Sigmoid colon (tissue), 4 donors: ENCODE data around the gene HBG1.

Experiments
- POLR2AphosphoS5 ChIP-seq, 4 donors: sonication (generic); formaldehyde crosslinking; IDR thresholded peaks; one replicate each; pipeline ENCODE4 v1.6.1; 2017; ENCODE audit warnings: antibody characterized with exemption in 4 of 4
- TF ChIP-seq, protein P1 (sequence below), 4 experiments: fragments of 450-650 bp in 3 of 4; fragments of 200-600 bp in 1 of 4; IDR thresholded peaks; one replicate each; pipeline ENCODE4 v1.5.1; 2016 to 2019; ENCODE audit warnings: antibody characterized with exemption in 4 of 4, mild to moderate bottlenecking in 3 of 4, moderate library complexity in 2 of 4

DNA sequence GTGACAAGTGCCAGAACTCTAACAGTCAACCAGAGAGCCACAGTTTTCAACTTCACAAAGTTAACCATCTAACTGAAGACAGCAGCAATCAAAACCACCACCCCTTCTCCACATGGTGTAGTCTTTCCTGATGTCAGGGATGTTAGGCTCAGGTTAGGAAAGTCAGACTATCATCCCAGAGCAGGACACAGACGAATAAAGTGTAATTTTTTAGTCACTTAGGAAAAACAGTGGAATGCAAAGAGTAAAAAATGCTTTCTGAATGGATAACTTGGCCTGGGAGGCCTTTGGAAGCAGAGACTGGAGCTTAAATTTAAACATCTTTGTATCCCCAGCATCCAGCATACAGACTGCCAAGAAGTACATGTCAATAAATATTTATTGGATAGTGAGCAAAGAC lies 36.7 kb upstream of the HBG1 start:
- TF ChIP-seq, protein P1, sequence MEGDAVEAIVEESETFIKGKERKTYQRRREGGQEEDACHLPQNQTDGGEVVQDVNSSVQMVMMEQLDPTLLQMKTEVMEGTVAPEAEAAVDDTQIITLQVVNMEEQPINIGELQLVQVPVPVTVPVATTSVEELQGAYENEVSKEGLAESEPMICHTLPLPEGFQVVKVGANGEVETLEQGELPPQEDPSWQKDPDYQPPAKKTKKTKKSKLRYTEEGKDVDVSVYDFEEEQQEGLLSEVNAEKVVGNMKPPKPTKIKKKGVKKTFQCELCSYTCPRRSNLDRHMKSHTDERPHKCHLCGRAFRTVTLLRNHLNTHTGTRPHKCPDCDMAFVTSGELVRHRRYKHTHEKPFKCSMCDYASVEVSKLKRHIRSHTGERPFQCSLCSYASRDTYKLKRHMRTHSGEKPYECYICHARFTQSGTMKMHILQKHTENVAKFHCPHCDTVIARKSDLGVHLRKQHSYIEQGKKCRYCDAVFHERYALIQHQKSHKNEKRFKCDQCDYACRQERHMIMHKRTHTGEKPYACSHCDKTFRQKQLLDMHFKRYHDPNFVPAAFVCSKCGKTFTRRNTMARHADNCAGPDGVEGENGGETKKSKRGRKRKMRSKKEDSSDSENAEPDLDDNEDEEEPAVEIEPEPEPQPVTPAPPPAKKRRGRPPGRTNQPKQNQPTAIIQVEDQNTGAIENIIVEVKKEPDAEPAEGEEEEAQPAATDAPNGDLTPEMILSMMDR (IDR thresholded peaks at IDR 0.05), result no peak
- no peak for TF ChIP-seq POLR2AphosphoS5 (IDR thresholded peaks at IDR 0.05)
